IPS-NIHi7 (cell line): ENCODE results near the gene QPCT.
"Not testable (repeated sequence)": the region's sequence is repeated elsewhere in the genome, so short reads cannot be mapped to it uniquely, and the experiment has no call there.

ENCODE experiments used
- DNase-seq: peaks from one replicate; pipeline ENCODE4 v3.0.0; 2012; ENCODE audit warnings: mixed read lengths; ENCODE audit errors: extremely low spot score

The QPCT gene

DNA sequence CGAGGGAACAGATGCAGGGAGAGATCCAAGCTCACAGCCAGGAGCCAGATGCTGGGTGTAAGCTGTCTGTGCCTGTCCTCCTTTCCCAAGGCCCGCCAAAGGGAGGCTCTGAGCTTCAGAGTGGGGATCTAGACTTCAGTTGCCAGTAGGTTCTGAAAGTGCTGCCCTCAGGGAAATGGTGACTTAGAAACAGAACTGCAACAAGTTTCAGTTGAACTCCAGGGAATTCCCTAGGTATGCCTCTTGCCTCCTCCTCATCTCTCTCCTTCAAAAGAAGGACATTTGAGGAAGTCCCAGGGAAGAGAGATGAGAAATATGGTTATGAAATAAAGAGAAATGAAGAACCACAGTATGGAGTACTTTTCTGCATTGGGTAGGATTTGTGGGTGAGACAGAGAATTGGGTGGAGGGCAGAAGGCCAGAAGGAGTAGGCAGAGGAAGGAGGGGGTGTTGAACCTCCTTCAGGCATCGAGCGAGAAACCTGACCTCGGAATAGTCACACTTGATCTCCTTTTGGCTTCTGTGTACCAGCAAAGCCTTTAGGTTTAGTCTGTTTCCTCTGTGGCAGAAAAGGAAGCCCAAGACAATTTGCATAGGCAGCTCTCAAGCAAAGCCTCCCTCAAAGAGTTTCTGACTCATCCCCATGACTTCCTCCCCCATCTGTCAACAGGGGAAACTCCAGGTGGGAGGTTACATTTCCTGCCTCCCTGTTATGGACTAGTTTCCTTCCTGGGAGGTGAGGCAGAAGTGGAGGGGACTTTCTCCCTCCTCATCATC lies 45.7 kb downstream of the QPCT start:
- DNase-seq, result peak; percentile 88

DNA sequence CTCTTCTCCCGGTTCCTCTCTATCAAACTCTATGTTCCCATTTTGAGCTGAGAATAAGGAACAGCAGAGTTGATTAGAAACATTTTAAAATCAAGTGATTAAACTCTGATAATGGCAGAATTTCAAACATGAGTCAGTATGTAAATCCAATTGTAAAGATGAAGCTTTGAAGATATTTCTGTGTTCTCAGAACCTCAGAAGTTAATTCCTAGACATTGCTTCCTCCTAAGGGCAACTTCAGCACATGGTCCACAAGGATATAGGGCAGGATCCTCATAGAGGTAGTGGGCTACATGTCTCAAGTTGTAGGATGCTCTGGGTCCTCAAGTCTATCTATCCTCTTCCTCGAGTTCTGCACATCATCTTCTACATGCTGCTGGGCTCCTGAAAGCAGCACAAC lies 46.3 kb downstream of the QPCT start:
- no peak for DNase-seq

- no peak for DNase-seq
These were observed 47.3 kb downstream of the QPCT start for GRCh38 chr2:37391711-37392110.

GRCh38 chr2:37392428-37392827 lies 48.0 kb downstream of the QPCT start:
- DNase-seq, result no peak

DNA sequence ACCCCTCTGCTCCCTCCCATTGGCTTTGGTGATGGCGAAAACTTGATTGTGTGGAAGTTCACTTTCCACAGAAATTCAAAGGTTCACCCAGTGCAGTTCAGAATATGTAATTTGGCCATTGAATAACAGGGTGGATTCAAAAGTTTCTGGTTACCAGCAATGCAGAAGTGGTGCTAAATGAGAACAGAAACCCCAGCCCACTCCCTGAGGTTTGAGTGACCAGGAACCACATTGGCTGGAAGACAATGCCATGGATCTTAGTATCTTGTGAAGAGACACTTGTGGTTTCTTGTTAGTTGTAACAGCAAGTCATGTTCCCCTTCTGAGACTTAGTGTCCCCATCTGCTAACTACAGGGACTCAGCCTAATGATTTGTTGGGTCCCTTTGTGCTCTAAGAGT lies 49.8 kb downstream of the QPCT start:
- no peak for DNase-seq

DNA sequence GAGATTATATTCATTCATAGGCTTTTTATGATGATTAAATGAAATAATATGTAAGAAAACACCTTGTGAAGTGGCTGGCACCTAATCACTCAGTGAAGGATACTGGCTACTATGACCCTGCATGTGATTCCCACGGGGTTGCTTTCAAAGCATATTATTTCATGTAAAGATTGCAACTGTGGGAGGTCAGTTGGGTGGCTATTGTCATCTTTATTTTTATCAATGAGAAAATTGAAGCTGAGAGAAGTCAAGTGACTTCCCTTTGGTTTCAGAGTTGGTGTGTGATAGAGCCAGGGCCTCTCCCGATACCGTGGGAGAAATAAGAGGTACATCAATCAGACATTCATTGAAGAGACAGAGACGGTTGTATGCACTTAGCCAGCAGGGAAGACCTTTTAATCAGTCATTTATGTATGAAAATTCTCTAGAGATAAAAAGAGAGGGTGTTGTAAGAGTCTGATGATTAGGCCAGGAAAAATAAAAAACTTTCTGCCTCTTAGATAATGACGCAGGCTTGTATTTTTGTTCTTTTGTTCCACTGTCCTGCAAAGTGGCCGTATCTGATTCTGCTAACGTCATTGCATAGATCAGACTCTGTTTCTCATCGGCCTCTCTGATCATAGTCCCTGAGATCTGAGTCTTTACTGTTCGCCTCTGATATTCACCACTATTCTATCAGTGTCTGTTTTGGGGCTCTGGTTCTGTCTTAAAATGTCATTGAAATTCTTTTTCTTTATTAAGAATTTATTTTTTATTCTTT lies 50.5 kb downstream of the QPCT start:
- no peak for DNase-seq

DNA sequence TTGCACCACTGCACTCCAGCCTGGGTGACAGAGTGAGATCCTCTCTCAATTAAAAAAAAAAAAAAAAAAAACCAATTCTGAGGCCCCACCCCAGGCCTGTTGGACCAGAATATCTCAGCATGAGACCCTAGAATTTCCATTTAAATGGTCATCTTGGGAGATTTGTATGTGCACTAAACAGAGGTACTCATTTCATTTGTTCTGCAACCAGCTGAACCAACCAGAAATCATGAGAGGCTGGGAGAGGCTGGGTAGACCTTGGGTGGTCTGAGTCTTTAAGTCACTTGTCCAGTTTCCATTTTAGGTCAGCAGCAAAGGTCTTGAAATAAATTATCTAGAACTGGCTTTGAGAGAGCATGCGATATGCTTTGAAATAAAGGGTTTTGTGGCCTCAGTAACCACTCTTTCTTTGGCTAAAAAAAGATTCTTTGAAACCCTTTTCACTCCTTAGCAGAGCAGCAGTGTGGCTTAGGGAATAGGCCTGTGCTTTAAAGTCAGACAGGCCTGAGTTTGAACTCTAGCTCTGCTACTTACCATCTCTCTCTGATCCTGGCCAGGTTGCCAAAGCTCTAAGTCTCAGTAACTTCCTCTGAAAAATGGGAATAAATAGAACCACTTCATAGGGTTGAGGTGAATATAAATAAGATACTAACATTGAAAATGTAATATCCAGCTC lies 52.6 kb downstream of the QPCT start:
- no peak for DNase-seq

DNA sequence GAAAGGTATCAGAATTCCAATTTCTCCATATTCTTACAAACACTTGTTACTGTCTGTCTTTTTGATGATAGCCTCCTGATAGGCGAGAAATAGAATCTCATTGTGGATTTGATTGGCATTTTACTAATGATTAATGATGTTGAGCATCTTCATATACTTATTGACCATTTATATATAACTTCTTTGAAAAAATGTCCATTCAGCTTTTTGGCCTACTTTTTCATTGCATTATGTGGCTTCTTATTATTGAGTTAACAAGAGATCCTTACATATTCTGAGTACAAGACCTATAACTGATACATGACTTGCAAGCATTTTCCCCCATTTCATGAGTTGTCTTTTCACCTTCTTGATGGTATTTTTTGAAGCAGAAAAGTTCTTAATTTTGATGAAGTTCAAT lies 54.6 kb downstream of the QPCT start:
- no peak for DNase-seq

GRCh38 chr2:37400041-37400440 lies 55.6 kb downstream of the QPCT start:
- DNase-seq, result no peak

DNA sequence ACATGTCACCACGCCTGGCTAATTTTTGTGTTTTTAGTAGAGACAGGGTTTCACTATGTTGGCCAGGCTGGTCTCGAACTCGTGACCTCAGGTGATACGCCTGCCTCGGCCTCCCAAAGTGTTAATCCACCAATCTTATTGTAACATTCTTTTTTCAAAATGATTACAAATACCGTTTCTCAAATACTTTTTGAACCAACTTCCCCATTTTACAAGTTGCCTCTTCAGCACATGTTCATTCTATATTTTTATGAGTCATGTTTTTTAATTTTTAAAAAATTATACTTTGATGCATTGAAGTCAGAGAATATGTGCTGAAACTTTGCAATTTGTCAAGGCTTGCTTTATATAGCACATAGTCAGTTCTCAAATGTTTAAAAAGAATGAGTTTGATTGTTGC lies 58.2 kb downstream of the QPCT start:
- no peak for DNase-seq

DNA sequence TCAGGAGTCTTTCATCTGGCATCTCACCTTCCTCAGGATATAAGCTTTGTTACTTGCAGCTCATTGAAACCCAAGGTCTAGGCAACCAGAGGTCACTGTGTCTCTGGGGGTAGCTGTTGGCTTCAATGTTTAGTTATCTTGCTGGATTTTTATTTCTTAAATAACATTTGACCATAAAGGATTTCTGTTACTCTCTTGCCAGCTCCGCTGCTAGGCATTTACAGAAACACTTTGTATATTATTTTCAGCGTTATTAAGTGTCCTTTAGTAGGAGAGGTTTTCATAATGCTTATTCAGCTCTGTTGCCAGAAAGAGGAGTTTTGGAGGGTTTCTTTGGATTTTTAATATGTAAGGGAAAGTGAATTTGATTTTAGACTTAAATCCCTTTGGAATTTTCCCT lies 61.4 kb downstream of the QPCT start:
- DNase-seq, result no peak

- no peak for DNase-seq
These were observed 67.8 kb downstream of the QPCT start for GRCh38 chr2:37412231-37412630.

GRCh38 chr2:37413911-37414469 lies 69.6 kb downstream of the QPCT start:
- not testable (repeated sequence) for DNase-seq

DNA sequence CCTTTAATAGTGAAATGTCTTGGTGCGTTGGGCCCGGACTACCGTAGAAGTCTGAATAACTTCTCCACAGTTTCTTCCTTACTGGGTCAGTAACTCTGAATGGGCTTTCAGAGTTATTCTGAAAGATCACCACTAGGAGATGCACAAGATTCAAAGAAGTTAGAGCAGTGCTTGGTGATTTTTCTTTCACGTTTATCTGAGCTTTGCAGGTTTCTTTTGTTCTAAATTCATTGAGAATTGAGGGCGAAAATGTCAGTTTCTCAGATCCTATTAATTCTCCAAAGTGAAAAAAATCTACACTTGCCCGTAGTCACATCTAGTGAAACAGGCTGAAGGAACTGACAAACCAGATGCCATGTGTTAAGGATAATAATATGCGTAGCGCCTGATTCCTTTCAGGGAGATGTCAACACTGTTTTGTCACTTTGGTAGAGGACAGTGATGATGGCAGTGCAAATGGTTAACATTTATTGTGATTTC lies 70.1 kb downstream of the QPCT start:
- peak; percentile 72 for DNase-seq

DNA sequence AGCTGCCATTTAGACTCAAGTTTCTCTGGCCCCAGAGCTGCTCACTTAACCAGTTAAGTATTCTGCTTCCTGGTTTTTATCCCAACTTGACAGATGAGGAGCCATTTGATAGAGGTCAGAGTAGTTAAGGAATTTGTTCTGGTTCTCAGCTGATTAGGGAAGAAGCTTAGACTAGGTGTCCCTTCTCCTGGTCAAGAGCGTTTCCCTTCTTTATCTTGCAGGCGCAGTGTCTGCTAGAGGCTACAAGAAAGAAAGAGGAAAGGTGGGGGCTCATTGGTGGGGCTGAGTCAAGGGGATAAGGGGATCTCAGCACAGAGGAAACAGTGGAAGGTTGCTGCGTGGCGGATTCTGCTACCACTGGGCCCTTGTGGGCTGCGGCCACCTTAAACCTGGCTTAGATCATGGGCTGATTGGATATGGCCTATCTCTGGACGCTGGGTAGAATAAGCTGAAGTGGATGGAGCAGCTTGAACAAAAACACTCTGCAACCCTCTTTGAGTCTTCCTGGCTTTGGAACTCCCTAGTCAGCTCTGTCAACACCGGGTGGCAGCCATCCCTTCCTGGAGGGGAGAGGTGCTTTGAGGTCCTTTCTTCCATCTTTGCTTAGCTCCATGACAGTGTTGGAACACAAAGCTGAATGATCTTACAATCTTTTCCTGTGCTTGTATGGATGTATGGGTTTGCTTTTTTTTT lies 70.8 kb downstream of the QPCT start:
- peak; percentile 30 for DNase-seq

GRCh38 chr2:37417321-37417720 lies 72.9 kb downstream of the QPCT start:
- no peak for DNase-seq

DNA sequence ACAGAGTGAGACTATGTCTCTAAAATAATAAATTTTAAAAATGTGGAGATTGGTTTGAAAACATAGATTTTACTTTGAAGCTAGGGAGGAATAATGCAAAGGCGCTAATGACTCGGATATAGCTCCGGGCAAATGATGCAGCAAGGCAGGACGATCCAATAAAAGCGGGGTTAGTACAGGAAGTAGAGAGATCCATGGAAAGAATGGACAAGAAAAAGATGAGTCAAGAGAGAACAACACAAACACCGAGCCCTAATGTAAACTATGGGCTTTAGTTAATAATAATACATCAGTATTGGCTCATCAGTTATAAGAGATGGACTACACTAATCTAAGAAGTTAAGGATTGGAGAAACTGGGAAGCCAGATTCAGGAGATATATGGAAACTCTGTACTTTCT lies 74.5 kb downstream of the QPCT start:
- no peak for DNase-seq

GRCh38 chr2:37421686-37422085 lies 77.3 kb downstream of the QPCT start:
- DNase-seq, result no peak

GRCh38 chr2:37422816-37423215 lies 78.4 kb downstream of the QPCT start:
- DNase-seq, result no peak
